ENCODE measurements around the gene MGLL. TPM values are rescaled to one million over a fixed set of nuclear protein-coding genes. Genes with fewer than 3 reads are reported as not detected.

MGLL gene
- total and polyA plus RNA-seq, 10 donors: 11.0 to 134 (median 80.7) TPM

GRCh38 chr3:127651516-127652172 is 170.7 kb downstream of the MGLL start:
- 70 to 86% (median 76%) methylated on average over 6 to 8 of the region's 8 CpGs for WGBS, 5 donors
- H3K36me3 ChIP-seq: no peaks in the 10 kb centered on the region
- TF ChIP-seq CTCF (IDR thresholded peaks at IDR 0.05 in 8 of 11, conservative IDR thresholded peaks at IDR 0.05 in 3 of 11) (no peak), POLR2AphosphoS5 (IDR thresholded peaks at IDR 0.05) (no peak), POLR2A (IDR thresholded peaks at IDR 0.05) (no peak)
- H3K4me3 ChIP-seq: no peak overlapping the region
- no peak overlapping the region for H3K27ac ChIP-seq
- intact Hi-C loops (cut with DNase I; ENCODE audit: low total_unique reads): loop anchor here (5.0 to 10.0 kb wide), 2 partner anchors 183 to 321 kb away; no protein-coding TSS in a partner anchor
- peaks cover 0 to 10% (median 0%) of the 10 kb centered on the region in 7 donors for H3K27me3 ChIP-seq (replicated peaks in 1 of 7)
- H3K9me3 ChIP-seq: no peaks in the 10 kb centered on the region
- peaks cover 0 to 6% (median 4%) of the 10 kb centered on the region in 6 donors for H3K4me1 ChIP-seq
- no peak for DNase-seq

- Histone ChIP-seq H3K27me3 (replicated peaks in 1 of 7) (peaks cover 0 to 10% (median 0%) of the 10 kb centered on the region in 7 donors), H3K27ac (no peak overlapping the region), H3K9me3 (no peaks in the 10 kb centered on the region), H3K36me3 (no peaks in the 10 kb centered on the region), H3K4me3 (no peak overlapping the region), H3K4me1 (peaks cover 0 to 6% (median 4%) of the 10 kb centered on the region in 6 donors)
- WGBS, 5 donors: 91 to 96% (median 95%) methylated on average over 4 of the region's 4 CpGs
- intact Hi-C loops (cut with DNase I; ENCODE audit: low total_unique reads): loop anchor here (5.0 to 10.0 kb wide), 2 partner anchors 185 to 322 kb away; no protein-coding TSS in a partner anchor
- TF ChIP-seq CTCF (IDR thresholded peaks at IDR 0.05 in 8 of 11, conservative IDR thresholded peaks at IDR 0.05 in 3 of 11) (no peak), POLR2AphosphoS5 (IDR thresholded peaks at IDR 0.05) (no peak), POLR2A (IDR thresholded peaks at IDR 0.05) (no peak)
- DNase-seq: no peak
These were observed 172.1 kb downstream of the MGLL start for GRCh38 chr3:127650236-127650635.

DNA sequence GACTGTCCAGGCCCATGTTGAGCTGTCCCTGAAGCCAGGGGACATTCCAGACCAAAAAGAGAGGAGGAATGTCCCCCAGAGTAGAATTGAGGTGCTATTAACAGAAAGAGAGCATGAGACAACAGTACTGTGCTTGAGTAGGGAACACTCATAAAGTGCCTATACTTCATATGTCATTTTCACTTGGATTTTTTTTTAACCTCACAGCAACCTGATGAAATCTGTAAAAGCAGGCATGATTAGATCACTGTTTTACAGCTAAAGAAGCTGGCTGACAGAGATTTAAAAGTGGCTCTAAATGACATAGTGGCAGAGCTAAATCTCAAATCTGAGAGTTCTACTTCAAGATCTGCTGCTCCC is 174.5 kb downstream of the MGLL start:
- Histone ChIP-seq H3K36me3 (no peaks in the 10 kb centered on the region), H3K9me3 (no peaks in the 10 kb centered on the region), H3K4me3 (no peak overlapping the region), H3K27me3 (replicated peaks in 1 of 7) (peaks cover 0 to 10% (median 0%) of the 10 kb centered on the region in 7 donors), H3K4me1 (peaks cover 0 to 6% (median 4%) of the 10 kb centered on the region in 6 donors), H3K27ac (no peak overlapping the region)
- TF ChIP-seq POLR2A (IDR thresholded peaks at IDR 0.05): no peak
- no peak for TF ChIP-seq POLR2AphosphoS5 (IDR thresholded peaks at IDR 0.05)
- TF ChIP-seq CTCF (IDR thresholded peaks at IDR 0.05 in 8 of 11, conservative IDR thresholded peaks at IDR 0.05 in 3 of 11): no peak
- intact Hi-C loops (cut with DNase I; ENCODE audit: low total_unique reads): no loop called here
- no peak for DNase-seq

- H3K4me3 ChIP-seq: no peak overlapping the region
- H3K36me3 ChIP-seq: no peaks in the 10 kb centered on the region
- H3K9me3 ChIP-seq: no peaks in the 10 kb centered on the region
- no peak for DNase-seq
- no peak for TF ChIP-seq CTCF (IDR thresholded peaks at IDR 0.05 in 8 of 11, conservative IDR thresholded peaks at IDR 0.05 in 3 of 11)
- TF ChIP-seq POLR2A (IDR thresholded peaks at IDR 0.05): no peak
- TF ChIP-seq POLR2AphosphoS5 (IDR thresholded peaks at IDR 0.05): no peak
- H3K27ac ChIP-seq: no peak overlapping the region
- intact Hi-C loops (cut with DNase I; ENCODE audit: low total_unique reads): no loop called here
- 87 to 94% (median 91%) methylated on average over 13 of the region's 13 CpGs for WGBS, 5 donors
- H3K4me1 ChIP-seq: peaks cover 0 to 3% (median 2%) of the 10 kb centered on the region in 6 donors
- peaks cover 0 to 5% (median 0%) of the 10 kb centered on the region in 7 donors for H3K27me3 ChIP-seq (replicated peaks in 1 of 7)
These were observed 175.0 kb downstream of the MGLL start for GRCh38 chr3:127647166-127647844.
